K562 (cell line): ENCODE results near the gene RNF112. TPM values are rescaled to one million over a fixed set of nuclear protein-coding genes. Genes with fewer than 3 reads are reported as not detected.

Experiments used
- ATAC-seq: fragments of 200-7000 bp; cut with Tn5 transposase; 3 replicates; pipeline ENCODE4 v1.9.1; 2020; ENCODE audit warnings: moderate library complexity
- BruUV-seq: library from RNA; stranded (reverse); fragments of 400-500 nt; replicated peaks from 2 replicates; lab custom pipeline; 2021; lab: Mats Ljungman, UMichigan
- CTCF ChIA-PET: fragments of 300-600 bp; formaldehyde crosslinking; extraction: SDS; loops from one replicate; lab custom pipeline; 2021; ENCODE audit warnings: low intra/inter-chr PET ratio; lab: Yijun Ruan, JAX
- POLR2A ChIA-PET: fragments of 300-600, 350-650 bp; sonication (Branson Sonifier 250); formaldehyde crosslinking; extraction: SDS; loops from one replicate; lab custom pipeline; 2021; ENCODE audit warnings: antibody characterized with exemption, inconsistent platforms; lab: Yijun Ruan, JAX
- DNase-seq, 4 experiments: peaks; one replicate each; pipeline versions ENCODE4 v3.0.0 to v3.0.0-alpha.2; 2011 to 2018; ENCODE audit warnings: low spot score in 3 of 4, mixed read lengths in 3 of 4; ENCODE audit errors: extremely low read depth in 1 of 4
- FAIRE-seq: peaks from 2 replicates; lab custom pipeline; 2011; peaks lifted over from hg19 to GRCh38; lab: Jason Lieb, UNC
- H2AFZ ChIP-seq: 2 replicates; pipeline ENCODE4 v1.6.0; 2011; ENCODE audit warnings: low read depth, low read length, control low read depth, inconsistent platforms
- H3K27ac ChIP-seq: fragments of 200-600 bp; 3 replicates; pipeline ENCODE4 v1.8.0; 2011; ENCODE audit warnings: low read depth, mild to moderate bottlenecking, control low read depth, inconsistent platforms, low read length, moderate library complexity, mixed read lengths; ENCODE audit errors: extremely low read depth
- H3K27me3 ChIP-seq, 2 experiments: fragments of 300-600 bp in 1 of 2; 2 replicates in 1 of 2; 3 replicates in 1 of 2; pipeline versions ENCODE4 v1.6.0 to v1.8.0; 2011; ENCODE audit warnings: inconsistent platforms in 2 of 2, low read length in 2 of 2, mild to moderate bottlenecking in 1 of 2, mixed read lengths in 1 of 2, moderate library complexity in 1 of 2; ENCODE audit not compliant: control insufficient read depth in 2 of 2, insufficient read depth in 2 of 2
- H3K36me3 ChIP-seq: fragments of 300-600 bp; 3 replicates; pipeline ENCODE4 v1.8.0; 2011; ENCODE audit warnings: mild to moderate bottlenecking, low read length, inconsistent platforms; ENCODE audit not compliant: control insufficient read depth, insufficient read depth
- H3K4me1 ChIP-seq, 2 experiments: fragments of 200-600 bp in 1 of 2; replicated peaks in 1 of 2; 2 replicates in 1 of 2; 3 replicates in 1 of 2; pipeline versions ENCODE4 v1.5.1 to v1.8.0; 2011; ENCODE audit warnings: inconsistent platforms in 2 of 2, low read length in 2 of 2, mild to moderate bottlenecking in 1 of 2, mixed read lengths in 1 of 2, moderate library complexity in 1 of 2; ENCODE audit not compliant: control insufficient read depth in 2 of 2, insufficient read depth in 2 of 2
- H3K4me2 ChIP-seq: 2 replicates; pipeline ENCODE4 v1.6.1; 2011; ENCODE audit warnings: low read length, control low read depth, inconsistent platforms, mixed read lengths; ENCODE audit not compliant: insufficient read depth
- H3K4me3 ChIP-seq: fragments of 200-600 bp; sonication (generic), shearing (Covaris generic); 2 replicates; pipeline ENCODE4 v1.5.1; 2016; ENCODE audit warnings: control low read depth, inconsistent platforms
- H3K79me2 ChIP-seq: fragments of 200-600 bp; 3 replicates; pipeline ENCODE4 v1.8.0; 2011; ENCODE audit warnings: low read length, inconsistent platforms; ENCODE audit not compliant: control insufficient read depth, insufficient read depth
- H3K9ac ChIP-seq, 2 experiments: 2 replicates each; pipeline versions ENCODE4 v1.6.0 to v1.6.1; 2011; ENCODE audit warnings: low read depth in 2 of 2, low read length in 2 of 2, control low read depth in 1 of 2, inconsistent platforms in 1 of 2, mild to moderate bottlenecking in 1 of 2, mixed read lengths in 1 of 2; ENCODE audit not compliant: insufficient read depth in 1 of 2
- H3K9me1 ChIP-seq: one replicate; pipeline ENCODE4 v1.6.0; 2011; ENCODE audit warnings: inconsistent platforms, mild to moderate bottlenecking, low read length, moderate library complexity; ENCODE audit not compliant: control insufficient read depth, insufficient read depth
- H3K9me3 ChIP-seq: replicated peaks from 2 replicates; pipeline ENCODE4 v1.5.1; 2011; ENCODE audit warnings: low read depth, low read length, inconsistent platforms; ENCODE audit not compliant: control insufficient read depth, insufficient read depth
- H4K20me1 ChIP-seq: replicated peaks from 2 replicates; pipeline ENCODE4 v1.6.1; 2011; ENCODE audit warnings: low read length, inconsistent platforms, mixed read lengths; ENCODE audit not compliant: control insufficient read depth, insufficient read depth
- BRCA1 ChIP-seq, 2 experiments: fragments of 450-650 bp in 1 of 2; sonication (generic) in 1 of 2; formaldehyde crosslinking in 1 of 2; IDR thresholded peaks; 2 replicates each; pipeline versions ENCODE4 v1.5.0 to v1.6.1; 2017 to 2020; ENCODE audit warnings: mild to moderate bottlenecking in 1 of 2, missing genetic modification reagents in 1 of 2
- SIN3B ChIP-seq: fragments of 450-650 bp; IDR thresholded peaks from 2 replicates; pipeline ENCODE4 v1.6.1; 2017; ENCODE audit warnings: low read depth, mild to moderate bottlenecking, moderate library complexity
- TCFL5 ChIP-seq: fragments of 250-450 bp; sonication (Bioruptor Pico); conservative IDR thresholded peaks from 2 replicates; pipeline ENCODE4 v1.6.1; 2021; ENCODE audit warnings: mild to moderate bottlenecking, moderate library complexity, matching md5 sums
- TSHZ1 ChIP-seq: fragments of 250-450 bp; sonication (Bioruptor Pico); IDR thresholded peaks from 2 replicates; pipeline ENCODE4 v1.4.0; 2020; ENCODE audit warnings: mild to moderate bottlenecking, moderate library complexity
- ZNF239 ChIP-seq: fragments of 250-450 bp; sonication (Bioruptor Pico); IDR thresholded peaks from 2 replicates; pipeline ENCODE4 v1.4.0; 2020; ENCODE audit warnings: mild to moderate bottlenecking
- ZSCAN29 ChIP-seq: fragments of 450-650 bp; IDR thresholded peaks from 2 replicates; pipeline ENCODE4 v1.6.1; 2017
- WGBS: fragments of 100-300 bp; shearing (Covaris generic); methylation state at CpG from one replicate; pipeline ENCODE4 v1.1.6; 2016; ENCODE audit warnings: low coverage, mixed read lengths; ENCODE audit not compliant: insufficient coverage; ENCODE audit errors: missing lambda C conversion rate; 5-methylcytosine and 5-hydroxymethylcytosine counted together
- in situ Hi-C: fragments of 300-500 bp; cut with MboI; formaldehyde crosslinking; loops from 4 replicates; pipeline ENCODE4 v1.15.0; 2018; ENCODE audit warnings: inconsistent platforms, mixed read lengths
- intact Hi-C: fragments of 100-400 bp; cut with micrococcal nuclease; formaldehyde crosslinking; loops from 2 replicates; pipeline ENCODE4 v1.14.2; 2022
- polyA plus RNA-seq, 8 experiments: library from polyadenylated mRNA; depleted of rRNA in 4 of 8; stranded (reverse) in 5 of 8; unstranded in 3 of 8; fragments of >200 nt; fragmentation: Nextera tagmentation in 2 of 8; fragmentation: Illumina TruSeq in 1 of 8; extraction: Ambion mirVana in 2 of 8; extraction: Trizol in 1 of 8; gene quantifications; 2 replicates each; pipeline versions ENCODE4 v1.2.1 to v1.2.3, GENCODE V29; 2011 to 2014; ENCODE audit warnings: inconsistent platforms in 1 of 8, missing spikeins in 1 of 8
- total RNA-seq, 7 experiments: library from RNA; depleted of rRNA in 6 of 7; stranded (reverse); fragments of >200 nt in 6 of 7; fragmentation: Illumina TruSeq in 2 of 7; extraction: Trizol in 2 of 7; gene quantifications; 2 replicates each; pipeline versions ENCODE4 v1.2.1 to v1.2.3, GENCODE V29; 2011 to 2021; ENCODE audit warnings: low replicate concordance in 1 of 7

The RNF112 gene
- total and polyA plus RNA-seq, 9 of the 15 experiments (the other 6 are each of a cell fraction or from before 2014, with no cell fraction given), result 0.05 TPM; not detected in 8

DNA sequence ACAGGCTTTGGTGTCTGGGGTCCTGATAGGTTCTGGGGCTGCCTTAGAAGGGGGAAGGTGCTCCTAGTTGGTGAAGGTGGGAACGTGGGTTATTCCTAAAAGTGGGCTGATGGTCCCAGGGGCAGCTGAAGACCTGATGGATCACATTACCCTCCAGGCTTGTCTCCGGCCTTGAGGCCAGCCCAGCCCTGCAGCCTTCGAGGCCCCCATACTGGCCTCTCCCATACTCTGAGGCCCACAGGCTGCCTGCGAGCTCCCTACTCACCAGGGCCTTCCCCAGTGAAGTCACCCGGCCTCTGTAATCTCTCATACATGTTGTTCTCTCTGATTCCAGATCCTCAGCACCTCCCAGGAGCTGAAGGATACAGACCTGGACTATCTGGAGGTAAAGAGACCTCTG lies 2.7 kb downstream of the RNF112 start:
- DNase-seq, result no peak
- ChIA-PET POLR2A (no interaction called here), CTCF (no interaction called here)
- no peaks in the 10 kb centered on the region for H3K79me2 ChIP-seq
- no peak overlapping the region for H2AFZ ChIP-seq
- H3K4me1 ChIP-seq, result no peaks in the 10 kb centered on the region
- H3K27me3 ChIP-seq, result peaks cover 5 to 78% of the 10 kb centered on the region in 2 experiments
- H3K36me3 ChIP-seq, result no peaks in the 10 kb centered on the region
- no peak for FAIRE-seq
- H3K9ac ChIP-seq, result no peak overlapping the region
- TF ChIP-seq BRCA1 (IDR thresholded peaks at IDR 0.05), result no peak
- TF ChIP-seq BRCA1 (CRISPR knock-in tag; IDR thresholded peaks at IDR 0.05), result no peak
- TF ChIP-seq ZSCAN29, result no peak
- TF ChIP-seq TSHZ1 (CRISPR knock-in tag), result no peak
- TF ChIP-seq SIN3B, result no peak
- TF ChIP-seq ZNF239 (CRISPR knock-in tag), result no peak
- TF ChIP-seq TCFL5 (CRISPR knock-in tag), result no peak
- BruUV-seq, result no TSS peak
- 0% methylated on average over 2 of the region's 5 CpGs for WGBS
- no peak overlapping the region for H3K4me3 ChIP-seq
- intact Hi-C loops (no loop called here), in situ Hi-C loops (no loop called here)
- H3K9me3 ChIP-seq, result no peaks in the 10 kb centered on the region
- no peaks in the 10 kb centered on the region for H4K20me1 ChIP-seq
- no peaks in the 10 kb centered on the region for H3K9me1 ChIP-seq
- no peak overlapping the region for H3K4me2 ChIP-seq
- no peak for ATAC-seq
- no peak overlapping the region for H3K27ac ChIP-seq
